ENCODE measurements around the gene TMEM181. TPM values are rescaled to one million over a fixed set of nuclear protein-coding genes. Genes with fewer than 3 reads are reported as not detected.
"Not testable (repeated sequence)": the region's sequence is repeated elsewhere in the genome, so short reads cannot be mapped to it uniquely, and the experiment has no call there.

TMEM181 gene
- total RNA-seq, 1 donor from 2014 or later = 12.9 TPM

DNA sequence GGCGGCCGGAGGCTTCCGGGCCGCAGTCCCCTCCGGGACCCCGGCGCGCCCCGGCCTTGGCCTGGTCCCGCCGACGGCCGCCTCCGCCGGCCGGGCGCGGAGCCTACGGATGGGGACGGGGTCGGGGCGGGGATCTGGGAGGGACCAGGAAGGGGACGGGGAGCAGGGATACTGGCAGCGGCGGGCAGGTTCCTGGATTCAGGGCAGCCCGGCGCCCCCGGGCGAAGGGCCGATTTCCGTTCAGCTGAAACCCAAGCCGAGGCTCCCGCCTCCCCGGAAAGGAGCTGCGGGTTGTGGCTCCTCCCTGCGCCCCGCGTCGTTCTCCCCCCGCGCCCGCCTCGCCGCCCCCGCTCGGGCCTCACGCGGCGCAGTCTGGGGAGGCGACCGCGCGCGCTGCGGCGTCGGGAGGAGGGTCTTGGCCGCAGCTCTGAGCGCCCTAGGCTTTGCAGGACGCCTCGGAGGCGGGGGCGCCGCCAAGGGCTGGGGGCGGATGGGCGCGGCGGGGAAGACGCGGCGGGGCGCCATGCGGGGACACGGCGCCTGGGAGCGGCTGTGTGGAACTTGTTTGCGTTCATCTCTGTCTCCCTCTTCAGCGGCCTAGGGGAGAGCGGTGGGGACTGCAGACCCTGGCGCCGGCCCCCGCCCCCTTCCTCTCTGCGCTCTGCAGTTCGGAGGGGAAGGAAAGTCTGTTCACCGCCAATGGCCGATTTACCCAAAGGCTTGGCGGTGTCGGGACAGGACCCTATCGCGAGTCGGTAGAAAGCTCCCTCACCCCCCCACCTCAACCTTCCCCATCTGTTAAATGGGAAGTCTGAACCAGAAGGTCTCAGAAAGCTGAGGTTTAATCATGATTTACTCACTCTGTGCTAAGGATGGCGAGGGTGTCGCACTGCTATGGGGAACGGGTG, 22.7 kb upstream of the TMEM181 start:
- ATAC-seq = peak; percentile 51

DNA sequence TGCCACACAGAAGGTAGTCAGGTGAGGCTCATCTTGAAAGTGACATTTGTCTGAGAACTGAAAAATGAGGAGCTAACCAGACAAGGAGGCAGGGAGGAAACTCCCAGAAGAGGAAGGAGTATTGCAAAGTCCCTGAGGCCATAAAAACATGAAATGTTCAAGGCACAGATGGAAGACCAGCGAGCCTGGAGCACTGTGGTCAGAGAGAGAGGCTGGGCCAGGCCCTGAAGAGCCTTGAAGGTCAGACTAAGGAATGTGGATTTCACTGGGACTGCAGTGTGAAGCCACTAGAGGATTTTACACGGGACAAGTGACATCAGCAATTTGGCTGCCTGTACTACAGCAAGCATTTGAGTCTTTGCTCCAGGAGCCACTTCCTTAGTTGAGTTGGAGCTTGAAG, 21.1 kb upstream of the TMEM181 start:
- ATAC-seq = no peak

DNA sequence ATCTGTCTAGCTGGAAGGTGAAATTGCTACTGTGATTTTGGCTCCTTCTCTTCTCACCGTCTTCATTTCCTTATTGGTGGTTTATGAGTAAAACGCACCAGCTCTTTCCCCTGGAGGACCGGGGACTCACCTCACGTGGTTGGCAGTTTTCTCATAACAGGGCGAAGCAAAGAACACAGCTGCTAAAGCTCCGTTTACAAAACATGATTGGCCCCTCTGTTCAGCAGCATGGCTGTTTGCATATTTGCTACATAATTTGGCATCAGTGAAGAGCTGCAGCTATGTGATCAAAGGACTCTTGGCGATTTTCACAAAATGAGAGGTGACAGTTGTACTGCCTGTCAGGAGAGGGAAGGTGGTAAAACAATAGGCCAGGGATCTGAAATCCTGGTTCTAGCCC, 20.5 kb upstream of the TMEM181 start:
- ATAC-seq = no peak

DNA sequence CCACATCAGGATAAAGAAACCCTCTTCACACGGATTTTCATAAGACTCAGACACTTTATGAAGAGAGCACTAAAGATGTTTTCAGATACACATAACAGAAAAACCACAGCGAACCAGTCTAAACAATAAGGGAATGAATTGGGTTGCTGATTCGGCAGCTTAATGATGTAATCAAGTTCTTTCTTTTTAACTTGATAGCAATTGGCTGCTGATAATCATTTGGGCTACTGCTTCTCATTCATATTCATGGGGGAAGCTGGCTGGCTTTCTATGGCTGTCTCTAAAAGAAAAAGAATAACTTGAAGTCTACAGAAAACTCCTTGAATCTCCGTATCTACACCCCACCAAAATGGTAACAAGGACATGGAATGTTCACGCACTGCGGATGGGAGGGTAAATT, 20.0 kb upstream of the TMEM181 start:
- no peak for ATAC-seq

DNA sequence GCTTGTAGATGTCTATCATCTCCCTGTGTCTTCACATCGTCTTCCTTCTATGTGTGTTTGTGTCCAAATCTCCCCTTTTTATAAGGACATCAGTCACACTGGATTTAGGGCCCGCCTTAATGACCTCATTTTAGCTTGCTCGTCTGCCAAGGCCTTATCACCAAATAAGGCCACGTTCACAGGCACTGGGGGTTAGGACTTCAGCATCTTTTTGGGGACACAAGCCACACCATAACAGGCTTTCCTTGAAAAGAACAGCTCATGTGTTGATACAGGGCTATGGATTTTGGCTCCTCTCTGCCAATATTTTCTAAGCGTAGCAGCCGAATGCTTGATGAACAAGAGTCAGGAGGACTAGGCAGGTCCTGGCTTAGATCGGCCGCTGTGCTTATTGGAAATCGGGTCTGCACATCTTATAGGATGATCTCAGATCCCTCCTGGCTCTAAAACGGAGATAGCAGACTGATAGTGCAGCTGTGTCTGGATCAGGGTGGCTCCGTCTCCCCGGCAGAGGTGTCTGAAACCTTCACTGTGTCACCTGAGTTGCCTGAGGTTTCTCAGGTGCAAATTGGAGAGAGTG, 16.2 kb upstream of the TMEM181 start:
- no peak for ATAC-seq

DNA sequence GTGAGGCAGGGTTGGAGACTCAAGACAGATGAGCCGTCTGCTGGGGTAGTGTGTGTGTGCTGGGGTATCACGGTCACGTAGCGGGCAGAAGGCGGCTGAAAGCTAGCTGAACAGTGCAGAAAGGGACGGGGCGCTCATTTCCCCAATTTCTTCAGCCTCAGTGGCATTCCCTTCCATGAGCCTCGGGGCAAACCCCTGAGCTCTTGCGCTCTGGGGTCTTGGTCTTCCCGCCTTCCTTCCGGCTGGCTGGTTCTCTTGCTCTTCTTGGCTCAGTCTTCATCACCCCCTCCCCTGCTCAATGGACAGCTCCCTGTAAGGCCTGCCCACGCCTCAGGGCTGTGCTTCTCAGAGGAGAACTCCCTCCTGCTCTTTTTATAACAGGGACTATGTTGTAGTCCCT, 15.5 kb upstream of the TMEM181 start:
- ATAC-seq = no peak

DNA sequence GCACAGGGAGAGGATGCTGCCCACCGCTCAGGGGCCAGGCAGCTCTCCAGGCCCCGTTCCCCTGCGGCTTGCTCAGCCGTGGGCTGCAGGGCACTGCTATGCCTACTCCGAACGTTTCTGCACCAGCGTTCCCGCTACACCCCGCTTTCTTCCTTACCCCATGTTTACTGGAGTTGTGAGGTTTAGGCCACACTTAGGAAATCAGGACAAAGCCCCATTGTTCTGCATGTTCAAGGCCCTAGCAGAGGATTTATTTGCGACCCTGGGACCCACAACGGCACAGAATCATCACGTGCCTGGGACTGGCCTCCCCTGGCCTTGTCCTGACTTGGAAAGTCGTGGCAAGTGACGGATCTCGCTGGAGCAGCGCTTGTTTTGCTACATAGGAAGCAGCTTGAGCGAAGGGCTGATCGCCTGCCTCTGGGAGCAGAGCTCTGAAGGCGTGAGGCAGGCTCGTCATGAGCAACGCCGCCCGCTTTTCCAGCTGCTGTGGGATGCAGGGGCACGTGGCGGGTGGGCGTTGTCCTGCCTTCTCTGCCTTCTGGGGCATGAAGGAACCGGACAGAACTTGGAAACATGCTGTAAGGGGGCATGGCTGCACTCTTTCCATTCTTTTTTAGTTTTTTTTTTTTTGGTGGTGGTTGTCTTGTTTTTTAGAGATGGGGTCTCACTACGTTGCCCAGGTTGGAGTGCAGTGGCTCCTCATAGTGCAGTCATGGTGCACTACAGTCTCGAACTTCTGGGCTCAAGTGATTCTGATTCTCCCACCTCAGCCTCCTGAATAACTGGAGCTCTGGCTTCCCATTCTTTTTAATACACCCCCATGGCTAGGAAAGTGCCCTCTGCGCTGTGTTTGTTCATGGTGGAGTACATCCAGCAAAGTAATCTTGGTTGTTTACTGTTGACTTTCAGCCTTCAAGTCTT, 14.6 kb upstream of the TMEM181 start:
- no peak for ATAC-seq

DNA sequence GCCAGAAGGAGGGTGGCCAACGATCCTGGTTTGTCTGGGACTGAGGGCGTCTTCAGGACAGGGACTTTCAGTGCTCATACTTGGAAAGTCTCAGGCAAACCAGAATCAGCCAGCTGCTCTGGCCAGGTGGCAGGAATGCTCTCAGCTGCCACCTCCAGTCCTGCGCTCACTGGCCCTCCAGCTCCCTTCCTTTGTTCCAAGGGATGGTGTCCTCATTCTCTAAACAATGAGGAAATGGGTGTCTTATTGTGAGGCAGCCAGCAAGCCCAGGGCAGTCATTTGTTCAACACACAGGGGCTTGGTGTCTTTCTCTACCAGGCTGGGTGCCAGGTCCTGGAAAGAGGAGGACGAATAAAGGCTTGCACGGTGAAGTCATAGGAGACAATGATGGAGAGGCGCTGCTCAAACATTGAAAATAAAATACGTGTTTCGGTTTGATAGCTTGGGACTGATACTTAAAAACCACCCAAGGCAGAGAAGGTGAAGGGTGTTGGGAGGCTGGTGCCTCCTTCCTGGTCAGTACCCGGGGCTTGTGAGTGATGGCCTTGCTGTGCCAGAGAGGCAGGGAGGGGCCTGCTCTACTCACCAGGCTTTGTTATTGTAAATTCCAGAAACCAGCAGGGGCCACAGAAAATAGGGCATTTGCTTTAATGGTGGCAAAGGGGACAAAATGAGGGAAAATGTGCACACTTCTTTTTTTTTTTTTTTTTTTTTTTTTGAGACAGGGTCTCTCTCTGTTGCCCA, 11.3 kb upstream of the TMEM181 start:
- no peak for ATAC-seq

DNA sequence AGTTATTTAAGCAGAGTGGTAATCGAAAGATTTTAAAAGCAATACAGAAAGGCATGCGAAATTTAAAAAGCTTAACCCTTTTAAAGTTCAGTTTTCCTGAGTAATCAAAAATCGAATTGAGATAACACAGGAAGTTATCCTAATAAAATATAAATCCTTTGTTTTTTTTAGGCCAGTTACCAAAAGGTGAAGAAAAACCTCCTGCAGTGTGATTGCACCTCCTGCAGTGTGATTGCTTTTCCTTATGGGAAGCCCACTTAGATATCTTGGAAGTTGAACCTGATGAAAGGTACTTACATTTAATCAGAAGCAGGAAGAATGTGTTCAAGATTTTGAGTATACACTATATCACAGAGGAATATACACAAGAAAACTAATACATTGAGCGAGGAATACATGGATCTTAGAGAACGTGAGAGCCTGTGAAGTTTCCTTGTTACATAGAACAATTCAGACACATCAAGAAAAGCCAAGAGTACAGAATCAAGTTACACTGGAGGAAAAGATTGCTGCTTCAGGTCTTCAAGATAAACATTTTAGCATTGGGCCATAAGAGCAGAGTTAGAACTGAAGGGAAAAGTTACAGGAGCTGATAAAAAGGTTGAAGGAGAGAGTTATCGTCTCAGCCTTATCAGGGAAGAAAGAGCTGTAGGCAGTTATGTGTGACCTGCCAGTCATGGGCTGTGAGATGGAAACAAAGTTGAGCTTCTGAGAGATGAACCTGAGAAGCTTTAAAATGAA, 7.7 kb upstream of the TMEM181 start:
- no peak for ATAC-seq

DNA sequence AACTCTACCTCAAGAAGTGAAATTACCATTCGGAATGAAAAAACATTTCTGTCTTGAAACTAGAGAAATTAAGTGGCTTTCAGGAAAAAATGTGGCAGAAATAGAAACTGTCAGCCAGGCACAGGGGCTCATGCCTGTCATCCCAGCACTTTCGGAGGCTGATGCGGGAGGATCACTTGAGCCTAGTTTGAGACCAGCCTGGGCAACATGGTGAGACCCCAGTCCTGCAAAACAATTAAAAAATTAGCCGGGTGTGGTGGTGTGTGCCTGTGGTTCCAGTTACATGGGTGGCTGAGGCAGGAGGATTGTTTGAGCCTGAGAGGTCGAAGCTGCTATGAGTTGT, 7.1 kb upstream of the TMEM181 start:
- ATAC-seq = no peak

DNA sequence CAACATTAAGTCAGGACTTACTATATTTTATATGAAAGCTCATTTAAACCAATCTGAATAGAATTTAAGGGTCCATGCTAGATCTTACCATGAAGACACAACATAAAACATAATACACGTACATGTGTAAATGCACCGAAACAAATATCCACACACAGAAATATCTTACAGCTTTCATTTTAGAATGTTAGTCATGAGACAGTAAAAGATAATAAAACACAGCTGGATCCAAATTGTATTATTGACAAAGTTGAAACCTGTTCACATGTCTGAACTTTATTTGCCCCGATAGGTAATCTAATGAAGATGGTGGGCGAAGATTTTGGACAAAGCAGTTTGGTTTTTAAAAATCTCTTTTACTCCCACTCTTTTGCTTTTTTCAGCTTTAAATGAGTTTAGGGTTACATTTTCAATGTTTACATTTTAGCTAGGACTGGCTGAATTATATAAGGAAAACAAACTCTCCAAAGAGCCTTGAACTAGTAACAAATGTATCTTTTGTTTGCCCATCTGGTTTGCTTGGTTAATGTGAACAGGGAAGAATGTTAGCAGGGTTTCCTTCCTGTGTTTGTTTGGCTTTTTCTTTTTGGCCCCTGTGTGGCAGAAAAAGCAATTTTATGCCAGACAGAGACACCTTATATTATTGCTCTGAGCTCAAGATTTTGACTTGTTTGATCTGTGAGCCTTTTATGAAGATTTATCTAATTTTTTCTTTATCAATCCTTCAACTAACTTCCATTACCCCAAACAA, 5.1 kb upstream of the TMEM181 start:
- ATAC-seq = no peak

DNA sequence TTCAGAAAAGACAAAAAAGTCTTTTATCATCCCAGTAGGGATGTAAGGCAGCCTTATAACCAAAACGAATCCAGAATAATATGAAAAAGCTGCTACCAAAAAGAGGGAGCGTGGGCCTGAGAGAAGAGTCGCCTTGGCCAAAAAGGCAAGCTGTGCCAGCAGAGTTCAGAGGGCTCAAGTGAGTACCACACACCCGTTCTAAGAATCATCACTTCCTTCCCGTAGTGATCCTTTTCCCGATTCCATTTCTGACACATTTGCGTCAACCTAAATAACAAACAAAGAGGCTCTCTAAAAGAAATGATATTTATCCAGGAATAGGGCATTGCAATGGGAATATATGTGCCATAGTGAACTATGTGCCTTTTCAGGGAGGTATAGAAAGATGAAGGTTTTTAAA, 3.8 kb upstream of the TMEM181 start:
- no peak for ATAC-seq

DNA sequence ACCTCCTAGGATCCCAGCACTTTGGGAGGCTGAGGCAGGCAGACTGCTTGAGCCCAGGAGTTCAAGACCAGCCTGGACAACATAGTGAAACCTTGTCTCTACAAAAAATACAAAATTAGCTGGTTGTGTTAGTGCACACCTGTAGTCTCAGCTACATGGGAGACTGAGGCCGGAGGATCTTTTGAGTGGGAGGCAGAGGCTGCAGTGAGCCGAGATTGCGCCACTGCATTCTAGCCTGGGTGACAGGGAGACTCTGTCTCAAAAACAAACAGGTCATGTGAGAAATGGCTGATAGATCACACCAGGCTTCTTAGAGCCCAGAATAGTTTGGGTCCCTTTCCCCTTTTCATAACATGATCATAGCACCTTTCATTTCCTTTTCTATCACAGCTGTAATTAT, 2.8 kb upstream of the TMEM181 start:
- not testable (repeated sequence) for ATAC-seq

DNA sequence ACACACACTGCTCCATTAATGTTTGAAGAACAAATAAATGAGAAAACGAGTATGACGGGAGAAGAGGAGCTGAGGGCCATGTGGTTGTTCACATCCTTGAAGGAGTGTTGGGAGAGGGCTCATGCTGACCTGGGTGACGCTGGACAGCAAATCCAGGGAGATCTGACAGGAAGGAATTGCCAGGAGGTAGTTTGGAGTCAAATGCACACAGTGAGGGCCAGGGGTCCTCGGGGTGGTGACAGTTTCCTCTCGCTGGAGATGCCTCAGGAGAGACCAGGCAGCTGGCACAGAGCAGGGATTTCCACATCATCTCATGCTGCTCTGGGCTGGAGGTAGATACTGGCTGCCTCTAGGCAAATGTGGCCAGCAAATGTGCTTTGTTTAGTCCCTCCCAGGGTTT, 2.0 kb upstream of the TMEM181 start:
- no peak for ATAC-seq

DNA sequence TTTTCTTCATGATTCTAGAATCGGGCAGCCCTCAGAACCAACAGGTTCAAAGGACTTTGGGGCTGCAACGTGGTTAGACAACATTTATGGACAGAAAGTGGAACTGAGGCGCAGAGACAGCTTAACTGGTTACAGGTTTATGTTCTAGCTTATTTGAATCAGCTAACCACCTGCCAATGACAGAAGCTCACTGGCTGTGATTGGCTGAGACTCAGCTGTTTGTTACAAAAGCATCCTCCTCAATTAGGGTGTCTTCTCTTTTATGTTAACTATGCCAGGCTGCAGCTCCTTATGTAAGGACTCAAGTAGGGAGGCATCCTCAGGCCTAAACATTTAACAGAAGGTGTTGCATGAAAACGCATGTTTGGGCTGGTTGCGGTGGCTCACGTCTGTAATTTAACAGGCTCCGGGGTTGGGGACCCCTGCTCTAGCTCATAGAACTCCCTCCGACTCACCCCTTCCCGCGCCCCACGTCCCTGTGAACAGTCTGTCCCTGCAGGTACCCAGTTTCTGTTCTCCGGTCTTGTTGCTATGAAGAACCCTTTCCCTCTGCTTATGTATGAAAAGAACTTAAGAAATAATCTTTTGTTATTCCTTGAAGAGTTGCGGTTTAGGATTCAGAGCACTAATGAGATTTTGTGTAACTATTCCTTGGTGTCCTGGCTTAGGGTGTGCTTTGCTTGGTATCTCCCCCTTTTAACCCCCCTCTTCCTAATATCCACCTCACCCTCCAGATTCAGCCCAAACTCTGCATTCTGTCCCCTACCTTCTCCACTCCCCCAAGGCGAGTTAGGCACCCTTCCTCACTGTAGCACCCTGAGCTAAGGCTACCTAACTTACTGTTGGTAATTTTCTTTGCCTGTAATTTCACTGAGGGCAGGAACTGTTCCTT, 1.2 kb upstream of the TMEM181 start:
- no peak for ATAC-seq

DNA sequence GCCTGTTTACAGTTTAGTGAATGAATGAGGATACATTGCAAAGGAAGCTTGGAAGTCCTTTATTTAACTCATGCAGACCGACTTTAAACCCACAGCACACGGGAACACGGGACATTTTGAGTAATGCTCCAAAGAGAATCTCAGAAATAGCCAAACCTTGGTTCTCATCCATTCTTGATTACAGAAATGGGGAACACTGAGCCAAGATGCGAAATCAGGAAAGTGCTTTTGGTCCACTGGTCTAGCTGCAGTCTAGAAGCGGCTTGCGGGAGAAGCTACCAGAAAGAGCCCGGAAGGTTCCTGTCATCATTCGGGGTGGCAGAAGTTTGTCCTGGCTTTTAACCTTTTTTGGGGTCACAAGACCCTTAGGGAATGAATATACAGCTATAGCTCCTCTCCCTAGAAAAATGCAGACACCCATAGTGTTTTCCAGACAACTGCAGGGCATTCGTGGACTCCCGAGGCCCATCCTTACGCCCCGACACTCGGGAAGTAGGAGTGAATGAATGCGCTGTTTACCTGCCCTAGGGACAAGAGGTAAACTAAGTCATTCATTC, 475 bp upstream of the TMEM181 start:
- ATAC-seq = no peak

DNA sequence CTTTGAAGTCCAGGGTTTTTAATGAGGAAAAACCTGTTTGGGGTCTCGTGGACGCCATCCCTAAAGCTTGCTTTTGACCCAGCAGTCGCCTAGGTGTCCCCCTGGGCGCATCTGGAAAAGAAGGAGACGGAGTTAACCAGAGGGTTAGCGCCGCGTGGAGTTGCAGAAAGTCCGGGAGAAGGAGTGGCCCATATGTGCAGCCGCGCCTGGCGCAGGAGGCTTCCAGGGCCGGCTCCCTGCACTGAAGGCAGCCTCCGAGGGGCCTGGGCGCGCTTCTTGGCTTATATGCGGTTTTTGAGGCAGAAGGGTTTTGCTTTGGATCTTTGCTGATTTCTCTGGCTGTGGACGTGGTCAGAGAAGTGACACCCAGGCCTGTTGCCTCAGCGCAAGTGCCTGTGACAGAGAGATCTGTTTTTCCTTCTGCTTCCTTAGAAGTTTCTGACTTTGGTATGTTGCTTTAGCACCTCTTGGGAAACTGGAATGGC, 987 bp downstream of the TMEM181 start:
- peak; percentile 49 for ATAC-seq

DNA sequence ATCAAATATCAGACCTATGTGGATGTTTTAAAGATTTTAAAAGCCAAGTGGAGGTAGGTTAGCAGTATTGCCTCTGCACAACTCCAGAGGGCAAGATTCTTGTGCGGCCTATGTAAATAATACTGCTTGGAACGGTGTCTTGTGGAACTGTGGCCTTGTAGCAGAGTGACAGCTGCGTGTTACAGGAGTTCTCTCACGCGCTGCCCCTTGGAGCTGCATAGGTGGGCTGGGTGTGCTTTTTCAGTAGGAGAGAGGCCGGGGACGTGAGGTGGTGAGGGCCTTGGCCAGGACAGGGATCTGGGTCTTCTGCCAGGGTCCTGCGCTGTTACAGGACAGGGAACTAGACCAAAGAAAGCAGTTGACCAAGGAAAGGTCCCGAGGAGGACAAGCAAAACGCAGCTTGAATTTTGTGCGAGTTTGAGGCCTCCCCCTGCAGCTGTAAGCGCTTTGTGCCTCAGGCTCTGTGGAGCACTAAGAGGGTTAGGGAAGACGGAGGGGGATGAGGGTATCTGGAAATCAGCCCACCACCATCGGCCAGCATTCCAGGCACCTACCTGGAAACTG, 1.5 kb downstream of the TMEM181 start:
- ATAC-seq = no peak

DNA sequence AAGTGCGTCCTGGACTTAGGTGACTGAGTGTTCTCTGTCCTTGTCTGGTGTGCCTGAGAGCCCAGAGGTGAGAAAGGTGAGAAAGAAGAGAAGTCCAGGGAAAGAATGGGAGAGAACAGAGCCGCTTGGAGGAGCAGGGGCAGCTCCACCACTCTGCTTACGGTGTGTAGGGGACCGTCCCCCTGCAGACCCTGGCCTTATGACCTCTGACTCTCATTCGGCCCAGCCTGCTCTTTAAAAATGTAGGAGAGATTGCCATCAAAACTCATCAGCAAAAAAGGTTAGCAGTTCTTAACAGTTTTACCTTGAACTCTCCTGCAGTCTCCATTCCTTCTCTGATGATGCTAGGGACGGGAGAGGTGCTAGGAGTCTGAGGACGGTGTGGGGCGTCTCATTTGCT, 2.0 kb downstream of the TMEM181 start:
- ATAC-seq = no peak
